ENCODE results near the gene TPPP3.

Gene TPPP3

DNA sequence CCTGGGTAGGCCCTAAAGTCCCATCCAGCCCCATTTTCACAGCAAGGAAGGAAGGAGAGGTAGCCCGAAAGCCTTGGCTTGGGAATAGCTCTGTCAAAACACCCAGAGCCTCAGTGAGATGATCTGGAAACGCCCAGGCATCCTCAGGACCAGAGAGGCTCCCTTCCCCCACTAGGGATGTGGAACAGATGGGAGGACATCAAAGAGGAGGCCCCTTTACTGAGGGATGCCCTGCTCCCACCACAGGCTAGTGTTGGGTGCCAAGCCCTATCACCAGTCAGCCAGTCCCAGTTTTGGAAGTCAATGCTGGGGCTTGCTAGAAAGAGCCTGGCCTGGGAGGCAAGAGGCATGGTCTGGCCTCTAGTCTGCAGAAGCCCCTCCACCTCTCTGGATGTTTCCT lies 4.7 kb downstream of the TPPP3 start:
- no peak overlapping the region for H3K23ac ChIP-seq (ENCODE audit: low read length in 2 of 2)

DNA sequence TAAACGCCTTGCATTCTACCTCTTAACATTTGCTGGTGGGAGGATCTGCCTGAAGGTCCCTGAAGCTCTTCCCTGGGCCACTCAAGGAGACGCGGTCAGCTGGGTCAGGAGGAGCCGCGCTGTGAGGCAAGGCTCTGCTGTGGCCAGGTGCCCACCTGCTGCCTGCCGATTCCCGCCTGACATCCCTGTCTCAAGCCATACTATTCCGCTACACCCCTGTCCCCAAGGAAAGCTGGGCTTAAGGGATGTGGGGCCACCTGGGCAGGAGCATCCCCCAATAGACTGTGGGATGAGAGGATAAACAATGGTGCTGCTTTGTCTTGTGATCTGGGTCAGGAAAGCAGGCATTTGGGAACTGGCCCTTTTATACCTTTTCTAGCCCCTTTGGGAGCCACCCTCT lies 5.1 kb downstream of the TPPP3 start:
- Histone ChIP-seq H3K18ac (ENCODE audit: low read depth in 1 of 2, low read length in 2 of 2) (no peak overlapping the region), H2AK5ac (ENCODE audit: low read length, severe bottlenecking) (no peak overlapping the region), H3K23ac (ENCODE audit: low read length in 2 of 2) (no peak overlapping the region), H3K4me3 (ENCODE audit: insufficient read depth in 1 of 2, low read depth in 1 of 2, low read length in 2 of 2) (no peak overlapping the region), H2AFZ (ENCODE audit: low read depth, low read length) (no peak overlapping the region), H2BK12ac (ENCODE audit: low read length in 2 of 2) (no peak overlapping the region), H3K4me1 (ENCODE audit: control insufficient read depth, insufficient read depth, low read depth, low read length) (peaks cover 9% of the 10 kb centered on the region), H2BK120ac (ENCODE audit: low read depth, low read length) (no peak overlapping the region), H2BK15ac (ENCODE audit: low read depth, poor library complexity, severe bottlenecking) (no peak overlapping the region), H3K9ac (ENCODE audit: low read length) (no peak overlapping the region), H3K4ac (ENCODE audit: low read depth in 1 of 2, low read length in 2 of 2) (no peak overlapping the region), H3K4me2 (ENCODE audit: low read length, poor library complexity, severe bottlenecking) (no peak overlapping the region), H3K79me1 (replicated peaks; ENCODE audit: low read length, poor library complexity, severe bottlenecking) (no peaks in the 10 kb centered on the region), H4K8ac (ENCODE audit: low read length) (no peak overlapping the region), H3K27me3 (ENCODE audit: control insufficient read depth in 1 of 2, insufficient read depth in 1 of 2, low read length in 2 of 2) (peaks cover 44 to 67% of the 10 kb centered on the region in 2 experiments), H3K9me3 (ENCODE audit: control insufficient read depth, low read length) (no peaks in the 10 kb centered on the region), H3K27ac (ENCODE audit: low read length, poor library complexity, severe bottlenecking) (no peak overlapping the region), H3K36me3 (ENCODE audit: control insufficient read depth in 1 of 2, insufficient read depth in 2 of 2, low read depth in 1 of 2, low read length in 2 of 2) (no peaks in the 10 kb centered on the region), H3K14ac (ENCODE audit: low read length in 2 of 2) (no peak overlapping the region), H4K91ac (ENCODE audit: low read length) (no peak overlapping the region), H2BK5ac (ENCODE audit: low read depth, low read length, poor library complexity, severe bottlenecking) (no peak overlapping the region)
- no peak for DNase-seq
- WGBS, result 94% methylated on average over 5 of the region's 8 CpGs

More for the DNA sequence above, 4.7 kb downstream of the TPPP3 start:
- no peak overlapping the region for H2BK5ac ChIP-seq (ENCODE audit: low read depth, low read length, poor library complexity, severe bottlenecking)
- no peak overlapping the region for H3K27ac ChIP-seq (ENCODE audit: low read length, poor library complexity, severe bottlenecking)
- H3K36me3 ChIP-seq (ENCODE audit: control insufficient read depth in 1 of 2, insufficient read depth in 2 of 2, low read depth in 1 of 2, low read length in 2 of 2), result no peaks in the 10 kb centered on the region
- no peak overlapping the region for H3K4me2 ChIP-seq (ENCODE audit: low read length, poor library complexity, severe bottlenecking)
- no peak overlapping the region for H3K18ac ChIP-seq (ENCODE audit: low read depth in 1 of 2, low read length in 2 of 2)
- H3K14ac ChIP-seq (ENCODE audit: low read length in 2 of 2), result no peak overlapping the region
- no peak overlapping the region for H3K4ac ChIP-seq (ENCODE audit: low read depth in 1 of 2, low read length in 2 of 2)
- H3K9me3 ChIP-seq (ENCODE audit: control insufficient read depth, low read length), result no peaks in the 10 kb centered on the region
- no peak overlapping the region for H4K8ac ChIP-seq (ENCODE audit: low read length)
- no peak overlapping the region for H2BK12ac ChIP-seq (ENCODE audit: low read length in 2 of 2)
- no peaks in the 10 kb centered on the region for H3K79me1 ChIP-seq (replicated peaks; ENCODE audit: low read length, poor library complexity, severe bottlenecking)
- H3K4me3 ChIP-seq (ENCODE audit: insufficient read depth in 1 of 2, low read depth in 1 of 2, low read length in 2 of 2), result no peak overlapping the region
- peaks cover 44 to 69% of the 10 kb centered on the region in 2 experiments for H3K27me3 ChIP-seq (ENCODE audit: control insufficient read depth in 1 of 2, insufficient read depth in 1 of 2, low read length in 2 of 2)
- H2BK15ac ChIP-seq (ENCODE audit: low read depth, poor library complexity, severe bottlenecking), result no peak overlapping the region
- no peak for DNase-seq
- no peak overlapping the region for H2AK5ac ChIP-seq (ENCODE audit: low read length, severe bottlenecking)
- no peak overlapping the region for H2AFZ ChIP-seq (ENCODE audit: low read depth, low read length)
- H3K4me1 ChIP-seq (ENCODE audit: control insufficient read depth, insufficient read depth, low read depth, low read length), result peaks cover 13% of the 10 kb centered on the region
- 83% methylated on average over 1 of the region's 2 CpGs for WGBS
- no peak overlapping the region for H2BK120ac ChIP-seq (ENCODE audit: low read depth, low read length)
- no peak overlapping the region for H3K9ac ChIP-seq (ENCODE audit: low read length)
- no peak overlapping the region for H4K91ac ChIP-seq (ENCODE audit: low read length)

- no peak overlapping the region for H4K8ac ChIP-seq (ENCODE audit: low read length)
- WGBS, result 90% methylated on average over 7 of the region's 8 CpGs
- DNase-seq, result no peak
These were observed 5.7 kb downstream of the TPPP3 start for GRCh38 chr16:67387479-67388079.

GRCh38 chr16:67386861-67387455 lies 6.3 kb downstream of the TPPP3 start:
- no peak overlapping the region for H3K4me3 ChIP-seq (ENCODE audit: insufficient read depth in 1 of 2, low read depth in 1 of 2, low read length in 2 of 2)
- H2BK5ac ChIP-seq (ENCODE audit: low read depth, low read length, poor library complexity, severe bottlenecking), result no peak overlapping the region
- 95% methylated on average over 5 of the region's 5 CpGs for WGBS
- no peak overlapping the region for H2BK120ac ChIP-seq (ENCODE audit: low read depth, low read length)
- H3K27me3 ChIP-seq (ENCODE audit: control insufficient read depth in 1 of 2, insufficient read depth in 1 of 2, low read length in 2 of 2), result peaks cover 39 to 62% of the 10 kb centered on the region in 2 experiments
- no peaks in the 10 kb centered on the region for H3K79me1 ChIP-seq (replicated peaks; ENCODE audit: low read length, poor library complexity, severe bottlenecking)
- H3K14ac ChIP-seq (ENCODE audit: low read length in 2 of 2), result no peak overlapping the region
- no peak overlapping the region for H2BK15ac ChIP-seq (ENCODE audit: low read depth, poor library complexity, severe bottlenecking)
- H3K18ac ChIP-seq (ENCODE audit: low read depth in 1 of 2, low read length in 2 of 2), result no peak overlapping the region
- no peak overlapping the region for H3K27ac ChIP-seq (ENCODE audit: low read length, poor library complexity, severe bottlenecking)
- no peak overlapping the region for H4K91ac ChIP-seq (ENCODE audit: low read length)
- H4K8ac ChIP-seq (ENCODE audit: low read length), result no peak overlapping the region
- no peak overlapping the region for H2AK5ac ChIP-seq (ENCODE audit: low read length, severe bottlenecking)
- H3K4ac ChIP-seq (ENCODE audit: low read depth in 1 of 2, low read length in 2 of 2), result no peak overlapping the region
- H3K9ac ChIP-seq (ENCODE audit: low read length), result no peak overlapping the region
- peaks cover 1% of the 10 kb centered on the region for H3K4me1 ChIP-seq (ENCODE audit: control insufficient read depth, insufficient read depth, low read depth, low read length)
- no peak overlapping the region for H3K4me2 ChIP-seq (ENCODE audit: low read length, poor library complexity, severe bottlenecking)
- no peak for DNase-seq
- no peak overlapping the region for H2AFZ ChIP-seq (ENCODE audit: low read depth, low read length)
- H3K9me3 ChIP-seq (ENCODE audit: control insufficient read depth, low read length), result no peaks in the 10 kb centered on the region
- no peaks in the 10 kb centered on the region for H3K36me3 ChIP-seq (ENCODE audit: control insufficient read depth in 1 of 2, insufficient read depth in 2 of 2, low read depth in 1 of 2, low read length in 2 of 2)
- H2BK12ac ChIP-seq (ENCODE audit: low read length in 2 of 2), result no peak overlapping the region
- no peak overlapping the region for H3K23ac ChIP-seq (ENCODE audit: low read length in 2 of 2)

More at GRCh38 chr16:67387479-67388079, 5.7 kb downstream of the TPPP3 start:
- Histone ChIP-seq H3K36me3 (ENCODE audit: control insufficient read depth in 1 of 2, insufficient read depth in 2 of 2, low read depth in 1 of 2, low read length in 2 of 2) (no peaks in the 10 kb centered on the region), H3K9ac (ENCODE audit: low read length) (no peak overlapping the region), H4K91ac (ENCODE audit: low read length) (no peak overlapping the region), H2BK15ac (ENCODE audit: low read depth, poor library complexity, severe bottlenecking) (no peak overlapping the region), H3K14ac (ENCODE audit: low read length in 2 of 2) (no peak overlapping the region), H3K79me1 (replicated peaks; ENCODE audit: low read length, poor library complexity, severe bottlenecking) (no peaks in the 10 kb centered on the region), H2BK120ac (ENCODE audit: low read depth, low read length) (no peak overlapping the region), H3K4me1 (ENCODE audit: control insufficient read depth, insufficient read depth, low read depth, low read length) (peaks cover 4% of the 10 kb centered on the region), H3K23ac (ENCODE audit: low read length in 2 of 2) (no peak overlapping the region), H3K18ac (ENCODE audit: low read depth in 1 of 2, low read length in 2 of 2) (no peak overlapping the region), H2BK12ac (ENCODE audit: low read length in 2 of 2) (no peak overlapping the region), H2BK5ac (ENCODE audit: low read depth, low read length, poor library complexity, severe bottlenecking) (no peak overlapping the region), H3K27me3 (ENCODE audit: control insufficient read depth in 1 of 2, insufficient read depth in 1 of 2, low read length in 2 of 2) (peaks cover 44 to 62% of the 10 kb centered on the region in 2 experiments), H3K27ac (ENCODE audit: low read length, poor library complexity, severe bottlenecking) (no peak overlapping the region), H2AFZ (ENCODE audit: low read depth, low read length) (no peak overlapping the region), H3K4ac (ENCODE audit: low read depth in 1 of 2, low read length in 2 of 2) (no peak overlapping the region), H3K4me2 (ENCODE audit: low read length, poor library complexity, severe bottlenecking) (no peak overlapping the region), H3K4me3 (ENCODE audit: insufficient read depth in 1 of 2, low read depth in 1 of 2, low read length in 2 of 2) (no peak overlapping the region), H3K9me3 (ENCODE audit: control insufficient read depth, low read length) (no peaks in the 10 kb centered on the region), H2AK5ac (ENCODE audit: low read length, severe bottlenecking) (no peak overlapping the region)
